HEK293 (cell line): Measurements from ENCODE around the gene C3.

Experiments
- CTCF ChIA-PET: fragments of 350-600 bp; formaldehyde crosslinking; extraction: SDS; loops from one replicate; lab custom pipeline; 2021; ENCODE audit warnings: antibody characterized with exemption; lab: Yijun Ruan, JAX
- POLR2A ChIA-PET: fragments of 300-600 bp; formaldehyde crosslinking; extraction: SDS; loops from one replicate; lab custom pipeline; 2020; ENCODE audit warnings: antibody characterized with exemption, inconsistent platforms; lab: Yijun Ruan, JAX
- H3K27ac ChIP-seq: fragments of 200-500 bp; sonication (Bioruptor generic); 2 replicates; pipeline ENCODE4 v1.5.1; 2014; ENCODE audit warnings: low read depth, low read length, control low read depth, inconsistent platforms; ENCODE audit errors: extremely low read depth
- H3K36me3 ChIP-seq, 2 experiments: fragments of 200-500 bp in 1 of 2; sonication (Bioruptor generic) in 1 of 2; 1 replicate in 1 of 2; 2 replicates in 1 of 2; pipeline ENCODE4 v1.5.1; 2014 to 2017; ENCODE audit warnings: inconsistent platforms in 2 of 2, low read length in 2 of 2; ENCODE audit not compliant: control insufficient read depth in 2 of 2, insufficient read depth in 1 of 2
- H3K4me1 ChIP-seq: fragments of 200-500 bp; sonication (Bioruptor generic); 2 replicates; pipeline ENCODE4 v1.5.1; 2014; ENCODE audit warnings: mild to moderate bottlenecking, low read length, inconsistent platforms; ENCODE audit not compliant: control insufficient read depth, insufficient read depth
- H3K4me3 ChIP-seq: 2 replicates; pipeline ENCODE4 v1.5.1; 2011; ENCODE audit warnings: low read depth, mild to moderate bottlenecking, control low read depth, low read length, moderate library complexity
- H3K9me3 ChIP-seq: fragments of 200-500 bp; sonication (Bioruptor generic); 2 replicates; pipeline ENCODE4 v1.5.1; 2014; ENCODE audit warnings: low read depth, low read length, inconsistent platforms; ENCODE audit not compliant: control insufficient read depth, insufficient read depth
- FEZF1 ChIP-seq: fragments of 450-650 bp; formaldehyde crosslinking; IDR thresholded peaks from 2 replicates; pipeline ENCODE4 v1.5.1; 2016; ENCODE audit warnings: missing biosample characterization, missing genetic modification characterization
- HOXA7 ChIP-seq: sonication (generic); formaldehyde crosslinking; IDR thresholded peaks from 2 replicates; pipeline ENCODE4 v1.8.1; 2022; ENCODE audit warnings: missing genetic modification reagents, borderline replicate concordance
- KLF1 ChIP-seq: fragments of 450-650 bp; formaldehyde crosslinking; IDR thresholded peaks from 2 replicates; pipeline ENCODE4 v1.5.1; 2016; ENCODE audit warnings: missing biosample characterization, missing genetic modification characterization
- ZBTB7A ChIP-seq: fragments of 450-650 bp; formaldehyde crosslinking; IDR thresholded peaks from 2 replicates; pipeline ENCODE4 v1.5.1; 2016; ENCODE audit warnings: low read depth, missing biosample characterization, missing genetic modification characterization
- ZNF211 ChIP-seq: fragments of 450-650 bp; formaldehyde crosslinking; IDR thresholded peaks from 2 replicates; pipeline ENCODE4 v1.5.1; 2016; ENCODE audit warnings: low read depth, missing biosample characterization, missing genetic modification characterization
- ZNF221 ChIP-seq: fragments of 450-650 bp; formaldehyde crosslinking; IDR thresholded peaks from 2 replicates; pipeline ENCODE4 v1.5.1; 2017; ENCODE audit warnings: missing biosample characterization, missing genetic modification characterization, borderline replicate concordance
- ZNF266 ChIP-seq: fragments of 450-650 bp; formaldehyde crosslinking; IDR thresholded peaks from 2 replicates; pipeline ENCODE4 v1.5.1; 2016; ENCODE audit warnings: missing biosample characterization, missing genetic modification characterization, low read depth
- ZNF302 ChIP-seq: fragments of 450-650 bp; formaldehyde crosslinking; IDR thresholded peaks from 2 replicates; pipeline ENCODE4 v1.5.1; 2016; ENCODE audit warnings: missing biosample characterization, missing genetic modification characterization, low read depth
- ZNF394 ChIP-seq: fragments of 450-650 bp; formaldehyde crosslinking; IDR thresholded peaks from 2 replicates; pipeline ENCODE4 v1.5.1; 2016; ENCODE audit warnings: missing biosample characterization, missing genetic modification characterization, mild to moderate bottlenecking, moderate library complexity, borderline replicate concordance
- ZNF473 ChIP-seq: fragments of 450-650 bp; formaldehyde crosslinking; IDR thresholded peaks from 2 replicates; pipeline ENCODE4 v1.5.1; 2017; ENCODE audit warnings: missing biosample characterization, missing genetic modification characterization
- ZNF510 ChIP-seq: fragments of 450-650 bp; formaldehyde crosslinking; IDR thresholded peaks from 2 replicates; pipeline ENCODE4 v1.5.1; 2018; ENCODE audit warnings: mild to moderate bottlenecking, missing genetic modification characterization, missing biosample characterization; ENCODE audit not compliant: insufficient replicate concordance
- ZNF530 ChIP-seq: fragments of 450-650 bp; formaldehyde crosslinking; IDR thresholded peaks from 2 replicates; pipeline ENCODE4 v1.5.1; 2016; ENCODE audit warnings: low read depth, missing biosample characterization, missing genetic modification characterization
- ZNF544 ChIP-seq: fragments of 450-650 bp; formaldehyde crosslinking; IDR thresholded peaks from 2 replicates; pipeline ENCODE4 v1.5.0; 2017; ENCODE audit warnings: missing biosample characterization, missing genetic modification characterization
- ZNF555 ChIP-seq: fragments of 450-650 bp; formaldehyde crosslinking; conservative IDR thresholded peaks from 2 replicates; pipeline ENCODE4 v1.5.1; 2017; ENCODE audit warnings: missing biosample characterization, mild to moderate bottlenecking, missing genetic modification characterization, inconsistent platforms
- ZNF585B ChIP-seq: fragments of 450-650 bp; formaldehyde crosslinking; IDR thresholded peaks from 2 replicates; pipeline ENCODE4 v1.5.1; 2016; ENCODE audit warnings: missing biosample characterization, missing genetic modification characterization
- ZNF600 ChIP-seq: fragments of 450-650 bp; formaldehyde crosslinking; IDR thresholded peaks from 2 replicates; pipeline ENCODE4 v1.5.1; 2016; ENCODE audit warnings: missing biosample characterization, missing genetic modification characterization
- ZNF677 ChIP-seq: fragments of 450-650 bp; IDR thresholded peaks from 2 replicates; pipeline ENCODE4 v1.5.0; 2018; ENCODE audit warnings: missing biosample characterization, mild to moderate bottlenecking, missing genetic modification characterization, moderate library complexity
- ZNF76 ChIP-seq: fragments of 450-650 bp; formaldehyde crosslinking; IDR thresholded peaks from 2 replicates; pipeline ENCODE4; 2016; ENCODE audit warnings: low read depth, missing biosample characterization, missing genetic modification characterization, borderline replicate concordance
- ZNF768 ChIP-seq: fragments of 450-650 bp; formaldehyde crosslinking; IDR thresholded peaks from 2 replicates; pipeline ENCODE4 v1.5.1; 2018; ENCODE audit warnings: missing biosample characterization, mild to moderate bottlenecking, missing genetic modification characterization
- ZNF777 ChIP-seq: fragments of 450-650 bp; formaldehyde crosslinking; IDR thresholded peaks from 2 replicates; pipeline ENCODE4 v1.5.1; 2017; ENCODE audit warnings: missing biosample characterization, missing genetic modification characterization, borderline replicate concordance
- ZNF791 ChIP-seq: fragments of 450-650 bp; formaldehyde crosslinking; IDR thresholded peaks from 2 replicates; pipeline ENCODE4 v1.5.1; 2016; ENCODE audit warnings: missing biosample characterization, missing genetic modification characterization
- ZNF830 ChIP-seq: fragments of 450-650 bp; IDR thresholded peaks from 2 replicates; pipeline ENCODE4 v1.5.0; 2018; ENCODE audit warnings: missing biosample characterization, missing genetic modification characterization, low read depth, mild to moderate bottlenecking, moderate library complexity
- TF ChIP-seq, protein P1 (sequence below): fragments of 450-650 bp; formaldehyde crosslinking; IDR thresholded peaks from 2 replicates; pipeline ENCODE4 v1.5.1; 2017; ENCODE audit warnings: missing biosample characterization, missing genetic modification characterization
- TF ChIP-seq, protein P2 (sequence below): fragments of 450-650 bp; formaldehyde crosslinking; IDR thresholded peaks from 2 replicates; pipeline ENCODE4 v1.5.1; 2016; ENCODE audit warnings: missing biosample characterization, missing genetic modification characterization
- TF ChIP-seq, protein P3 (sequence below): fragments of 450-650 bp; formaldehyde crosslinking; IDR thresholded peaks from 2 replicates; pipeline ENCODE4 v1.5.1; 2016; ENCODE audit warnings: missing biosample characterization, missing genetic modification characterization

The C3 gene

DNA sequence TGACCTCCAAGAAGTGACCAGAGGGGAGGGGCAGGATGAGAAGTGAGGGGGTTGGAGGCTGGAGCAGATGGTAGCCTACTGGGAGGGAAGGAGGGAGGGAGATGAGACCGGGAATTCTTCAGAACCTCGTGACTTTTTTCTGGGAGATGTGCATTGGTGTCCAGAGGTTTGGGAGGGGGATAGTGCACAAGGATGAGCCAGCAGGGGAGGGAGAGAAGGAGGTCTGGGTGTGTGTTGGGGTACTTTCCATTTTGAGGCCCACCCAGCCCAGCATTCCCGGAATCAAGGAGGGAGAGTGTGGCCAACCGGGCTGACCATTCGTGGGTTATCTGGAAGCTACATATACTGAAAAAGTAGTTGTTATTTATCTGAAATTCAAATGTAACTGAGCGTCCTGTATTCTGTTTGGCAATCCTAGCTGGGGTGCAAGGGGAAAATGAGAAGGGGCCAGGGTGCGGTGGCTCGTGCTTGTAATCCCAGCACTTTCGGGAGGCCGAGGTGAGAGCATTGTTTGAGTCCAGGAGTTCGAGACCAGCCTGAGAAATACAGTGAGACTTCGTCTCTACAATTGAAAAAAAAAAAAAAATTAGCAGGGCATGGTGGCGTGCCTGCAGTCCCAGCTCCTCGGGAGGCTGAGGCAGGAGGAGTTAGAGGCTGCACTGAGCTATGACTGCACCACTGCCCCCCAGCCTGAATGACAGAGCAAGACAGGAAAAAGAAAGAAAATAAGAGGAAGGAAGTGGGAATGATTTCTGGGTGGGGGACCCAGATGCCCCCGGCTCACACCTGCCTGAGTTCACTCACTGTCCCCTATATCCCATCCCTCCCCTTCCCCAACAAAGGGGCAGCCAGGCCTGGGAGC lies 4.4 kb upstream of the C3 start:
- H3K27ac ChIP-seq = no peak overlapping the region
- H3K4me3 ChIP-seq = no peak overlapping the region
- ChIA-PET CTCF (interaction anchor here (1.1 to 1.7 kb wide), 2 partner anchors 12 to 138 kb away, joined by 3 to 6 read pairs; no protein-coding TSS in a partner anchor), POLR2A (no interaction called here)
- no peaks in the 10 kb centered on the region for H3K9me3 ChIP-seq
- no peaks in the 10 kb centered on the region for H3K36me3 ChIP-seq
- no peaks in the 10 kb centered on the region for H3K4me1 ChIP-seq
- TF ChIP-seq ZNF221 (tag by site-specific recombination) (no peak), ZNF266 (tag by site-specific recombination) (no peak), ZNF791 (tag by site-specific recombination) (no peak), ZNF530 (tag by site-specific recombination) (no peak), ZNF777 (tag by site-specific recombination) (no peak), ZNF830 (no peak), ZNF600 (no peak), ZNF211 (tag by site-specific recombination) (no peak), ZNF677 (tag by site-specific recombination) (no peak), FEZF1 (no peak), ZNF394 (tag by site-specific recombination) (no peak), ZNF555 (no peak), ZNF76 (no peak), ZNF302 (no peak), ZNF768 (tag by site-specific recombination) (no peak), ZNF585B (tag by site-specific recombination) (no peak)
- TF ChIP-seq, protein P1, sequence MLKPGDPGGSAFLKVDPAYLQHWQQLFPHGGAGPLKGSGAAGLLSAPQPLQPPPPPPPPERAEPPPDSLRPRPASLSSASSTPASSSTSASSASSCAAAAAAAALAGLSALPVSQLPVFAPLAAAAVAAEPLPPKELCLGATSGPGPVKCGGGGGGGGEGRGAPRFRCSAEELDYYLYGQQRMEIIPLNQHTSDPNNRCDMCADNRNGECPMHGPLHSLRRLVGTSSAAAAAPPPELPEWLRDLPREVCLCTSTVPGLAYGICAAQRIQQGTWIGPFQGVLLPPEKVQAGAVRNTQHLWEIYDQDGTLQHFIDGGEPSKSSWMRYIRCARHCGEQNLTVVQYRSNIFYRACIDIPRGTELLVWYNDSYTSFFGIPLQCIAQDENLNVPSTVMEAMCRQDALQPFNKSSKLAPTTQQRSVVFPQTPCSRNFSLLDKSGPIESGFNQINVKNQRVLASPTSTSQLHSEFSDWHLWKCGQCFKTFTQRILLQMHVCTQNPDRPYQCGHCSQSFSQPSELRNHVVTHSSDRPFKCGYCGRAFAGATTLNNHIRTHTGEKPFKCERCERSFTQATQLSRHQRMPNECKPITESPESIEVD (tag by site-specific recombination) = no peak
- TF ChIP-seq, protein P2, sequence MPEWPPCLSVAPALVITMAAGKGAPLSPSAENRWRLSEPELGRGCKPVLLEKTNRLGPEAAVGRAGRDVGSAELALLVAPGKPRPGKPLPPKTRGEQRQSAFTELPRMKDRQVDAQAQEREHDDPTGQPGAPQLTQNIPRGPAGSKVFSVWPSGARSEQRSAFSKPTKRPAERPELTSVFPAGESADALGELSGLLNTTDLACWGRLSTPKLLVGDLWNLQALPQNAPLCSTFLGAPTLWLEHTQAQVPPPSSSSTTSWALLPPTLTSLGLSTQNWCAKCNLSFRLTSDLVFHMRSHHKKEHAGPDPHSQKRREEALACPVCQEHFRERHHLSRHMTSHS (tag by site-specific recombination) = no peak

DNA sequence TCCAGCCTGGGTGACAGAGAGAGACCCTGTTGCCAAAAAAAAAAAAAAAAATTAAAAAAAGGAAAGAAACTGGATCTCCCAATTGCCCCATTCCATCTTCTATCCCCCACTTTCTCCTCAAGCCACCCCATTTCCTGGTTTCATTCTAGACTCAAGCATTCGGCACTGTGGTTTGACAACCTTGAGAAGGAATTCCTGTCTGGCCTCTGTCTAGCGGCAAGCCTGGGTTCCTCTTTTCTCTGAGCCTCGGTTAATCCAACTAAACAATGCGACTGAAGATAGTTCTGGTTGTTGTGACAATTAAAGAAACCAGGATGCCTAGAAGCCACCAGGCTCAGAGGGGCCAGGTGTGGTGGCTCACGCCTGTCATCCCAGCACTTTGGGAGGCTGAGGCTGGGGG lies 3.3 kb upstream of the C3 start:
- Histone ChIP-seq H3K4me1 (no peaks in the 10 kb centered on the region), H3K36me3 (no peaks in the 10 kb centered on the region), H3K27ac (no peak overlapping the region), H3K4me3 (no peak overlapping the region), H3K9me3 (no peaks in the 10 kb centered on the region)
- ChIA-PET CTCF (interaction anchor here (0.6 to 1.7 kb wide), 2 partner anchors 13 to 1047 kb away, joined by 3 to 6 read pairs; no protein-coding TSS in a partner anchor), POLR2A (no interaction called here)
- TF ChIP-seq, protein P3, sequence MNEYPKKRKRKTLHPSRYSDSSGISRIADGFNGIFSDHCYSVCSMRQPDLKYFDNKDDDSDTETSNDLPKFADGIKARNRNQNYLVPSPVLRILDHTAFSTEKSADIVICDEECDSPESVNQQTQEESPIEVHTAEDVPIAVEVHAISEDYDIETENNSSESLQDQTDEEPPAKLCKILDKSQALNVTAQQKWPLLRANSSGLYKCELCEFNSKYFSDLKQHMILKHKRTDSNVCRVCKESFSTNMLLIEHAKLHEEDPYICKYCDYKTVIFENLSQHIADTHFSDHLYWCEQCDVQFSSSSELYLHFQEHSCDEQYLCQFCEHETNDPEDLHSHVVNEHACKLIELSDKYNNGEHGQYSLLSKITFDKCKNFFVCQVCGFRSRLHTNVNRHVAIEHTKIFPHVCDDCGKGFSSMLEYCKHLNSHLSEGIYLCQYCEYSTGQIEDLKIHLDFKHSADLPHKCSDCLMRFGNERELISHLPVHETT (tag by site-specific recombination) = no peak
- TF ChIP-seq KLF1 (tag by site-specific recombination) (no peak), HOXA7 (CRISPR knock-in tag) (no peak), ZBTB7A (tag by site-specific recombination) (no peak), ZNF768 (tag by site-specific recombination) (no peak), ZNF394 (tag by site-specific recombination) (no peak), ZNF473 (tag by site-specific recombination) (no peak), ZNF544 (tag by site-specific recombination) (no peak), ZNF510 (tag by site-specific recombination) (no peak), ZNF221 (tag by site-specific recombination) (no peak)
